CD4-positive, alpha-beta T cell (primary cell): ENCODE results near the gene RNF167. TPM values are rescaled to one million over a fixed set of nuclear protein-coding genes. Genes with fewer than 3 reads are reported as not detected.

ENCODE experiments used
- ATAC-seq: fragments of 200-7000 bp; cut with Tn5 transposase; one replicate; pipeline ENCODE4 v1.10.0; 2022; ENCODE audit warnings: mild to moderate bottlenecking; ENCODE audit not compliant: poor library complexity
- CTCF ChIA-PET: fragments of 350-600 bp; sonication (Branson Sonifier 250); formaldehyde crosslinking; loops from one replicate; lab custom pipeline; 2021; ENCODE audit warnings: antibody characterized with exemption, inconsistent platforms; lab: Charles Lee
- POLR2A ChIA-PET: fragments of 350-600 bp; sonication (Branson Sonifier 250); formaldehyde crosslinking; loops from one replicate; lab custom pipeline; 2021; ENCODE audit warnings: antibody characterized with exemption, inconsistent platforms; lab: Charles Lee
- DNase-seq, 14 experiments: peaks; one replicate each; pipeline ENCODE4 v3.0.0-alpha.2; 2013 to 2020; ENCODE audit warnings: mixed read lengths in 2 of 14
- H3K27ac ChIP-seq, 2 donors: one replicate each; pipeline versions ENCODE4 v1.5.1 to v1.7.0; 2013; ENCODE audit warnings: low read length in 2 of 2, low read depth in 1 of 2, mild to moderate bottlenecking in 1 of 2
- H3K27me3 ChIP-seq, 2 experiments: 1 replicate in 1 of 2; 2 replicates in 1 of 2; pipeline versions ENCODE4 v1.6.1 to v1.7.0; 2013; ENCODE audit warnings: low read length in 2 of 2, control low read depth in 1 of 2, mild to moderate bottlenecking in 1 of 2, moderate library complexity in 1 of 2; ENCODE audit not compliant: insufficient read depth in 2 of 2, control insufficient read depth in 1 of 2
- H3K36me3 ChIP-seq: one replicate; pipeline ENCODE4 v1.6.1; 2013; ENCODE audit warnings: low read length, control low read depth; ENCODE audit not compliant: insufficient read depth
- H3K4me1 ChIP-seq: one replicate; pipeline ENCODE4 v1.6.1; 2013; ENCODE audit warnings: low read length, control low read depth; ENCODE audit not compliant: insufficient read depth
- H3K4me3 ChIP-seq: one replicate; pipeline ENCODE4 v1.5.1; 2013; ENCODE audit warnings: mild to moderate bottlenecking, low read length, moderate library complexity
- H3K9me3 ChIP-seq, 2 experiments: 1 replicate in 1 of 2; 2 replicates in 1 of 2; pipeline versions ENCODE4 v1.6.1 to v1.7.0; 2013; ENCODE audit warnings: low read length in 2 of 2, mild to moderate bottlenecking in 2 of 2, control low read depth in 1 of 2, moderate library complexity in 1 of 2; ENCODE audit not compliant: control insufficient read depth in 1 of 2, insufficient read depth in 1 of 2
- H3K27ac Mint-ChIP-seq: one replicate; pipeline ENCODE4 v1.8.0; 2020; ENCODE audit warnings: mixed read lengths
- H3K27me3 Mint-ChIP-seq: one replicate; pipeline ENCODE4 v1.8.0; 2021; ENCODE audit warnings: mixed read lengths
- H3K36me3 Mint-ChIP-seq: one replicate; pipeline ENCODE4 v1.8.0; 2021; ENCODE audit warnings: low read depth, mixed read lengths
- H3K4me1 Mint-ChIP-seq: one replicate; pipeline ENCODE4 v1.8.0; 2021; ENCODE audit warnings: low read depth, mixed read lengths
- H3K4me3 Mint-ChIP-seq: one replicate; pipeline ENCODE4 v1.8.0; 2020; ENCODE audit warnings: mild to moderate bottlenecking, mixed read lengths
- H3K9me3 Mint-ChIP-seq: one replicate; pipeline ENCODE4 v1.8.0; 2020; ENCODE audit warnings: mixed read lengths
- intact Hi-C, 2 experiments: fragments of 100-400 bp; cut with DNase I in 1 of 2; cut with micrococcal nuclease in 1 of 2; formaldehyde crosslinking; loops; one replicate each; pipeline versions ENCODE4 v1.15.1 to v1.9.0; 2023 to 2025; cut with DNase I, micrococcal nuclease
- total RNA-seq, 174 experiments: library from RNA in 2 of 174; stranded (reverse) in 2 of 174; gene quantifications; one replicate each; pipeline ENCODE4 v1.2.3 and lab custom pipeline; 2021 to 2026
- TF ChIP-seq, protein P1 (sequence below): fragments of 200-600 bp; IDR thresholded peaks from one replicate; pipeline ENCODE4 v1.8.0; 2022; ENCODE audit warnings: antibody characterized with exemption, mild to moderate bottlenecking

The RNF167 gene
- total RNA-seq, 2 experiments from 2014 or later = 59.3 to 62.8 TPM

DNA sequence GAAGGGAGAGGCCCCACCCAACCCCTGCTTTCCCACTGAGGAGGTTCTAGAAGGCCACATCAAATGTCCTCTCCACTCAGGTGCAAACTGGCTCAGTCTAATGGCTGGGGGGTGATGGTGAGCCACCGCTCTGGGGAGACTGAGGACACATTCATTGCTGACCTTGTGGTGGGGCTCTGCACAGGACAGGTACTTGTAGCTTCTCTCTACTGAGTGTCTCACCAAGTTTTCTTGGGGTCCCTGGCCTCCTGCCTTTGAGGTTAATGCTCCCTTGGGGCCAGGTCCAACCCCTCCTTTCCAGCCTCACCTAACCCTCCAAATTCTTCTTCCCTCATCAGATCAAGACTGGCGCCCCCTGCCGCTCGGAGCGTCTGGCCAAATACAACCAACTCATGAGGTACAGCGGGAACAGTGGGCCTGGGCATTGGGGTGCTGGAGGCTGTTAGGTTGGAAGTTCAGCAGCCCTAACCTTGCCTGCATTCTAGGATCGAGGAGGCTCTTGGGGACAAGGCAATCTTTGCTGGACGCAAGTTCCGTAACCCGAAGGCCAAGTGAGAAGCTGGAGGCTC, 16.5 kb downstream of the RNF167 start:
- ChIA-PET CTCF (no interaction called here), POLR2A (interaction anchor here (1.4 to 3.2 kb wide), 3 partner anchors 8 to 16 kb away, joined by 5 to 13 read pairs (median 12); partner anchors contain the start of genes PFN1, RNF167, SLC25A11 and SPAG7)
- peaks cover 25% of the 10 kb centered on the region for H3K36me3 Mint-ChIP-seq
- no peak overlapping the region for H3K27ac Mint-ChIP-seq
- no peaks in the 10 kb centered on the region for H3K4me1 ChIP-seq
- peak; percentile 24 for ATAC-seq
- no peak overlapping the region for H3K4me3 Mint-ChIP-seq
- DNase-seq = peak in 12 of 14 experiments; percentile 26 to 75 (median 44)
- peaks cover 6% of the 10 kb centered on the region for H3K4me1 Mint-ChIP-seq
- H3K4me3 ChIP-seq = no peak overlapping the region
- peaks cover 16% of the 10 kb centered on the region for H3K36me3 ChIP-seq
- H3K27me3 Mint-ChIP-seq = no peaks in the 10 kb centered on the region
- H3K27ac ChIP-seq = no peak overlapping the region
- no peaks in the 10 kb centered on the region for H3K27me3 ChIP-seq
- no peaks in the 10 kb centered on the region for H3K9me3 Mint-ChIP-seq
- intact Hi-C loops = no loop called here
- TF ChIP-seq, protein P1, sequence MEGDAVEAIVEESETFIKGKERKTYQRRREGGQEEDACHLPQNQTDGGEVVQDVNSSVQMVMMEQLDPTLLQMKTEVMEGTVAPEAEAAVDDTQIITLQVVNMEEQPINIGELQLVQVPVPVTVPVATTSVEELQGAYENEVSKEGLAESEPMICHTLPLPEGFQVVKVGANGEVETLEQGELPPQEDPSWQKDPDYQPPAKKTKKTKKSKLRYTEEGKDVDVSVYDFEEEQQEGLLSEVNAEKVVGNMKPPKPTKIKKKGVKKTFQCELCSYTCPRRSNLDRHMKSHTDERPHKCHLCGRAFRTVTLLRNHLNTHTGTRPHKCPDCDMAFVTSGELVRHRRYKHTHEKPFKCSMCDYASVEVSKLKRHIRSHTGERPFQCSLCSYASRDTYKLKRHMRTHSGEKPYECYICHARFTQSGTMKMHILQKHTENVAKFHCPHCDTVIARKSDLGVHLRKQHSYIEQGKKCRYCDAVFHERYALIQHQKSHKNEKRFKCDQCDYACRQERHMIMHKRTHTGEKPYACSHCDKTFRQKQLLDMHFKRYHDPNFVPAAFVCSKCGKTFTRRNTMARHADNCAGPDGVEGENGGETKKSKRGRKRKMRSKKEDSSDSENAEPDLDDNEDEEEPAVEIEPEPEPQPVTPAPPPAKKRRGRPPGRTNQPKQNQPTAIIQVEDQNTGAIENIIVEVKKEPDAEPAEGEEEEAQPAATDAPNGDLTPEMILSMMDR = peak; percentile 20
- H3K9me3 ChIP-seq = no peaks in the 10 kb centered on the region

DNA sequence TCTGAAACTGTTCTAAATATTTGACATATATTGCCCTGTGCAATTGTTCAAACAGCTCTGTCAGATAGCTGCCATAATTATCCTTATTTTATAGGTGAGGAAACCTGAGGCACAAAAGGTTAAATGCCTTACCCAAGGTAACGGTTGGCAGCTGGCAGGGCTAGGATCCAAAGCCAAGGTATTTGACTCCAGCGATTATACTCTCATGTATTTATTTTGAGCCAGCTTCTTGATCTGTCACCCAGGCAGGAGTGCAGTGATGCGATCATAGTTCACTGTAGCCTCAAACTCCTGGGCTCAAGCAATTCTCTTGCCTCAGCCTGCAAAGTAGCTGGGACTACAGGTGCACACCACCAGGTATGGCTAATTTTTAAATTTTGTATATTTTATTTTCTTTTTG, 18.0 kb downstream of the RNF167 start:
- Histone ChIP-seq H3K36me3 (peaks cover 16% of the 10 kb centered on the region), H3K4me1 (no peaks in the 10 kb centered on the region), H3K4me3 (no peak overlapping the region), H3K27me3 (no peaks in the 10 kb centered on the region), H3K9me3 (no peaks in the 10 kb centered on the region), H3K27ac (no peak overlapping the region)
- Mint-ChIP-seq H3K27me3 (no peaks in the 10 kb centered on the region), H3K4me1 (peaks cover 5% of the 10 kb centered on the region), H3K27ac (no peak overlapping the region), H3K4me3 (no peak overlapping the region), H3K9me3 (no peaks in the 10 kb centered on the region), H3K36me3 (peaks cover 25% of the 10 kb centered on the region)
- intact Hi-C loops = no loop called here
- DNase-seq (no peak), ATAC-seq (no peak)
- TF ChIP-seq, protein P1 = no peak
- POLR2A ChIA-PET = interaction anchor here (1.4 to 3.2 kb wide), 3 partner anchors 9 to 18 kb away, joined by 5 to 13 read pairs (median 12); partner anchors contain the start of genes PFN1, RNF167, SLC25A11 and SPAG7
- CTCF ChIA-PET = no interaction called here

DNA sequence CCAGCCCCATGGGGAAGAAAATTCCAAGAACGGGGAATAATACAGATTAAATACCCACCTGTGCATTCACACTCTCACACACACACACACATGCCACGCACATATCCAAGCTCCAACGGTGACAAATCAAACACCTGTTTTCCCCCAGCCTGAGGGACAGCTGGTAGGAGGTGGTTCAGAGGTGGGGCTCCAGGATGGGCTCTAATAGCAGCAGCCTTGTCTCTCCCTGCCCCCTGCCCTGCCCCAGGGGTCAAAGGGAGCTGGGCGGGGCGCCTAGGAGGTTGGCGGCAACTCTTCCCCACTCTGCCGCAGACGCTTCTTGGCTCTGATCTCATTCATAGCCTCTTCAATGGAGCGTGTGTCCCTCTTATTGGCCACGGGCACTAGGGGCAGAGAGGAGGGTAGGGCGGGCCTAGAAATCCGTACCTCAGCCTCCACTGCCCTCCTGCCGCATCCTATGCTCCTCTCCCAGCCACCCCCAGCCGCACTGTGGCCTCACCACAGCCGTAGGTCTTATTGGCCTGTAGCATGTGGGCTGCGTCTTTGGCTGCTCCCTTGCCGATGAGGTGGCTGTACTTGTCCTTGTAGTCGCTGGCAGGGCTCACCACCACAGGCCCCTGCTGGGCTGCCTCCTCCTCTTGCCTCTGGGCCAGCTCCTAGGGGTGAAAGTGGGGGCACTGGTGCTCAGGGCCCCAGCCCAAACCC, 19.3 kb downstream of the RNF167 start:
- H3K4me3 Mint-ChIP-seq = no peak overlapping the region
- H3K36me3 ChIP-seq = peaks cover 16% of the 10 kb centered on the region
- no peaks in the 10 kb centered on the region for H3K4me1 ChIP-seq
- no peaks in the 10 kb centered on the region for H3K9me3 ChIP-seq
- no peak overlapping the region for H3K4me3 ChIP-seq
- peaks cover 5% of the 10 kb centered on the region for H3K4me1 Mint-ChIP-seq
- TF ChIP-seq, protein P1 = no peak
- no peaks in the 10 kb centered on the region for H3K27me3 Mint-ChIP-seq
- no peak overlapping the region for H3K27ac Mint-ChIP-seq
- no peaks in the 10 kb centered on the region for H3K27me3 ChIP-seq
- ChIA-PET POLR2A (interaction anchor here (1.0 kb wide), 1 partner anchor 11 kb away, joined by 6 read pairs; the partner anchor contains the start of gene PFN1), CTCF (no interaction called here)
- ATAC-seq = no peak
- intact Hi-C loops = no loop called here
- no peak for DNase-seq
- H3K27ac ChIP-seq = no peak overlapping the region
- H3K9me3 Mint-ChIP-seq = no peaks in the 10 kb centered on the region
- H3K36me3 Mint-ChIP-seq = peaks cover 25% of the 10 kb centered on the region
